HG03439 (cell line): Measurements from ENCODE around the gene TRIO.

Source experiments
- ATAC-seq: cut with Tn5 transposase; IDR thresholded peaks from one replicate; pipeline ENCODE4 v1.9.1; 2021; ENCODE audit warnings: mild to moderate bottlenecking, moderate library complexity; ENCODE audit not compliant: unreplicated experiment

The TRIO gene

DNA sequence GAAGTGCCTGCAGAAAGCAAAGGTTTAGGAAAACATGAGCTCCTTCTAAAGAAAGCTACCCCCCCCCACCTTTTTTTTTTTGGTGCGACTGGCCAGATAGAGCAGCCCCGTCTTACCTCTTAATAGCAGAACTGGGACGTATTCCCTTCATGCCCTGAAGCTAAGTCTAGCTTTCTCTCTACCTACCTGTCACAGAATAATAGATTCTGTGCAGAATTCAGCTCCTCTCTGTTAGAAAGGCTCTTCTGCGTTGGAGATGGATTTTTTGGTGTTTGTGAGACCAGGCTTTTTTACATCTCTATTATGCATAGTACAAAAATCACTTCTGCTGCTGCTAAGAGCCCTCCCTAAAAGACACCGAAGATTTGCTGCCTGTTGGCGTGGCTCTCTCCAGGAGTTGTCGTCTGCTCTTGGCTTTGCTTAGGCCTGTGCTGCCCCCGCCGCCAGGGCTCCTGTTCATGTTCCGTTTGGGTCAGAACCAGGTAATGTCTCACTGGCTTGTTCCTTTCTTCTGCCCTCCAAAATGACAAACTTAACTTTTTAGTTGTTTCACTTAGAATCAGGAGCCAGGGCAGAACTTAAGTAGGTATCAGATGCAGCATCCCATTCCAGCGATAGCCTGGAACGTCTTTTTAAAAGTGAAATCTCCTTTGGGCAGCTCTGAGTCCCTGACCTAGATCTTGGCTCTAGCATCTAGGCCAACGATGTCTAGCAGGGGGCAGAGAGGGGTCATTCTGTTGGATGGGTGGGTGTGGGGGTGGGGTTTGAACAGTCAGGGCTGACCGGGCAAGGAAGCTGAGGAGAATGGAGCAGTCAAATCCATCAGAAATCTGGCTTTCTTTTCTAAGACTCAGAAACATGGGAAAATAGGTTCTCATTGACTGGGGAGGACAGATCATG, 2.5 kb downstream of the TRIO start:
- ATAC-seq: no peak

DNA sequence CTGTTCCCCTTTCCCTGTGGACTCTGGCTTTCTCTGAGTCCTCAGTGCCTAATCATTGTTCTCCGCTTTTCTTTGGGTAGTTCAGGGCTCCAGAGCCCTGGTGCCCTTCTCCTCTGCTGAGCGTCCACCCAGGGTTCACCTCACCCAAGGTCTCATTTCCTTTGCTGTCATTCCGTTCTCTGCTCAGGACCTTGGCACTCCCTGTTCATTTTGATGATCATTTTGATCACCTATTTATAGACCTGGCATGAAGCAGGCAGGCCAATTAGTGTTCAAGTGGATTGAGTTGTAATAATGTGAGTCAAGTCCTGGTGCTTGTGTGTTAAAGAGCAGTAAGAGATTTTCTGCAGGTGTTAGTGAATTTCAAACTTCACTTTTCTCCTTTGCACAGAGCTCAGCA, 3.6 kb downstream of the TRIO start:
- no peak for ATAC-seq

DNA sequence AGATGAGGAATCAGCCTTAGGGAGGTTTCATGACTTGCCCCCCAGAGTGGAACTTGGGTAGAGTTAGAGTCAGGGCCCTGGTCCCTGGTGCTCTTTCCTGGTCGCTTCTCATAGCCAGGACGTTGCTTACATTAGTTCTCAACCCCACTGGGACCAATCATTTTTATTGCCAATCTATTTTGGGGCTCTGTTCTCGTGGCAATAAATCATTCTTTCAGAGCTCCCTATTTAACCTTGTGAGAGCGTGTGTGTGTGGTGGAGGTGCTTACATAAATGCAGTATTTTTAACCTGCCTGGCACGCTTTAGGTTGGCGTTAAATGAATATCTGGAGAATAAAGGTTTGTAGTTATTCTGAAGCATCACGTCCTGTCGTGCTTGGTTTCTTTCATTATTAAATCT, 4.1 kb downstream of the TRIO start:
- no peak for ATAC-seq

DNA sequence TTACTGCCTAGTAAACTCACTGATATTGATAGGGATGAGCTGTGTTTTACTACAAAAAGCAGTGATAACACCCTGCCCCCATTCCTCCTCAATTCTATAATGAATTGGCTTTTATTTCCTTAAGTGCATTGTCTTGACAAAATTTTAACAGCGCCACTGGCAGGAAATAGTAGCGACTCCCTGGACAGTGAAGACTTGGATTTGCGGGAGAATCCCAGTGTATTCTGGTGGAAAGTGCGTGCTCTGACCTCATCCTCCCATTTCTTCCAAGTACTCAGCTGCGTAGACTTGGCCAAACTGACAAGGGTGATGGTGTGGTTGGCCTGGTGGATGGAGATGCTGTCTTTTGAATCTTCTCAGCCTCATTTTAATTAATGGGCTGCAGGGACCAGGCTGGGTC, 5.3 kb downstream of the TRIO start:
- no peak for ATAC-seq

DNA sequence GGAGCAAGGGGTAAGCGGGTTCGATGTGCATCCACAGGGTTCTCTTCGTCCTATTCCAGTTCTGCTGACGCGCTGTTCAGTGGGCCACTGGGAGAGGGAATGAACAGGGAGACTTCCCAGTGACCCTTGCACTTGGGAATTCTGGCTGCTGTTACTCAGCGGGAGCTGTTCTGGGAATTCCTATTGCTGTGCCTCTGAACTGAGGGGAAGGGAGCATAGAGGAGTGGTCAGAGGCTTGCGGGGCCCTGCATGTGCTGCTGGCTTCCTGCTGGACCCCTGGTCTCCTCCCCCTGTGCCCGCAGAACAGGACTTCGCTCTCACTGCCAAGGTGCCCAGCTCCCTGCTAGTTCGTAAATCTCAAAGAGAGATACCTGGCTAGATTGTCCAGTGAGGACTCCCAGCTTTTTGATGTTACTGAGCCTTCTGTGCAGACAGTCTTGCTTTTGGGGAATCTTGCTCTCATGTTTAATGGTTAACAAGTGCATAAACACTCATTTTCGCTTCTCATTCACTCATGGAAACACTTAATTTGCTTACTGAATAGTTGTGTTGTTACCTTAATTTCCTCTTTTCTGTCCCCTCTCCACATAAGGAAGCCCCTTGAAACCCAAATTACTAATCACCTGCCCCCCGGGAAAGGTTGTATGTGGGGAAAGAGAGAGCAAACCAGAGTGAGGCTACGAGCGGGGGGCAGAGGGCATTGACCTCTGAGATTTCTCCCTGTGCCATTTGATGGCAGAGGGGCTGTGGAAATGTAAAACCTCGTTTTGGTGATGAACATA, 5.9 kb downstream of the TRIO start:
- ATAC-seq: no peak

DNA sequence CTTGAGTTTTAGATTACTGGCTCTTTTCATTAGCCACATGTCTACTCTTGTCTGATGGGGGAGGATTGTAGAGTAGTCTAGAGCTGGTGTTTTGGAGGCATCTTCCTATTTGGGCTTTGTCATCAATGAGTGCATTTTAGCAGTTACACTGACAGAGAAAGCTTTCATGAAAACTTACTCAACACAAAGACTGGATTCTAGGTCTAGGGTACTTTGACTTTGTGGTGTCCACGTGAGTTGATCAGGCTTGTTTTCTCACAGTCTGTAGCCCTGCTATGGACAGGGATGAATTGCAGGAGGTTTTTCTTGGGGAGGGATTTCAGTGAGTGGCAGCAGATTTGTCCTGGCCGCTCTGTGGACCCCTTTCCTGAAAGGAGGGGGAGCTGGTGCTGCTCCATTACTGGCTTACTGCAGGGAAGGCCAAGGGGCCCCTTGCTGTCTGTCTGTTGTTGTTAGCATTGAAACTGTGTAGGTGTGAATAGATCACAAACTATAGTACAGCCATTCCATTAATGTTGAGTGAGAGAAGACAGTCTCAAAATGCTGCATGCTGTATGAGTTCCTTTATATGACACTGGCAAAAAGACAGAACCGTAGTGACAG, 6.6 kb downstream of the TRIO start:
- no peak for ATAC-seq

DNA sequence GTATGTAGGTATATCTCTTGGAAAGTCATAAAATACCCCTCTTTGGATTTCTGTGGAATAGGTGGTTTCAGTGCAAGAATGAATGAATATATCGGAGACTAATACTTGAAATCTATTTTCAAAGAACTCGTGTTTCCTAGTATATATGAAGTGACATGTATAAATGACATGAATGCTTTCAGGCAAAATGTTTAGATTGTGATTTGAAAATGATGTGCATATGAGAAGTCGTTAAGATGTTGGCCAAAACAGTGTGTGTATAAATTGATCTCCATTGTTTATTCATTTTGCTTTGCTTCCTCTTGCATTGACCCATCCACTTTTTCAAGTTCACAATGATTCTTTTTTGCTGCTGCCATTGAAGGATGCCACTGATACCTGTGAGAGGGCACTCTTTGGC, 8.3 kb downstream of the TRIO start:
- no peak for ATAC-seq

DNA sequence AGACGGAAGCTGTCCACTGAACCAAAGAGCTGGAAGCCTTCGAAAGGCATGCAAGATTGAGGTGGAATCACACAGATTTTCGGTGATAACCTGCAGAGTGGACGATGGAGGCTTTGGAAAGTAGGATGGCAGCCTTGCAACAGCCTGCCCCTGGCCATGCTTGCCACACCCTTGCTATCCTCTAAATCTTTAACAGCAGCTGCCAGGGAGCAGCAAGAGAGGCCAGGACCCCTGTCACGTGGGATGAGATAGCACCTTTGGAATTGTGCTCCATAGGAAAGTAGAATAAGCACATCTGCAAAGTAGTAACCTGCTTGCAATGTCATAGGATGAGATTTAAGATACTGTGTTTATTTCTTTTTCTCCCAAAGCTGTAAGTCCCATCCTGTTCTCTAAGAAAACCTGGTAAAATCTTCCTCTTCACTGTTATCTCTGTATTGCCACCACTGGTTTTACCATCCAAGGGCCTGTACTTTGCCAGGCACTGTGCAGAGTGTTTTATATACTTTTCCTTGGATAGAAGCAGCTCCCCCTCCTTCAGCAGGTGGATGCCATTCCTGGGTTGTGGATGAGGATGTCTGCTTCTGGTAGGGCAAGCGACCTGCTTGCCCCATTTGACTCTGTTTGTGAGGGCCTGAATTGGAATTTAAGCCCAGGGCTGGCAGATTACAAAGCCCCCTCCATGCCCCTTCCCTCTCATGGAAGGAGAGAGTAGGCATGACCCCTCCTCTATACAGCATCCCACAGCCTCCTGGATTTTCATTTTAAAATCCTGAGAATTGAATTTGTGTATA, 10.1 kb downstream of the TRIO start:
- no peak for ATAC-seq

DNA sequence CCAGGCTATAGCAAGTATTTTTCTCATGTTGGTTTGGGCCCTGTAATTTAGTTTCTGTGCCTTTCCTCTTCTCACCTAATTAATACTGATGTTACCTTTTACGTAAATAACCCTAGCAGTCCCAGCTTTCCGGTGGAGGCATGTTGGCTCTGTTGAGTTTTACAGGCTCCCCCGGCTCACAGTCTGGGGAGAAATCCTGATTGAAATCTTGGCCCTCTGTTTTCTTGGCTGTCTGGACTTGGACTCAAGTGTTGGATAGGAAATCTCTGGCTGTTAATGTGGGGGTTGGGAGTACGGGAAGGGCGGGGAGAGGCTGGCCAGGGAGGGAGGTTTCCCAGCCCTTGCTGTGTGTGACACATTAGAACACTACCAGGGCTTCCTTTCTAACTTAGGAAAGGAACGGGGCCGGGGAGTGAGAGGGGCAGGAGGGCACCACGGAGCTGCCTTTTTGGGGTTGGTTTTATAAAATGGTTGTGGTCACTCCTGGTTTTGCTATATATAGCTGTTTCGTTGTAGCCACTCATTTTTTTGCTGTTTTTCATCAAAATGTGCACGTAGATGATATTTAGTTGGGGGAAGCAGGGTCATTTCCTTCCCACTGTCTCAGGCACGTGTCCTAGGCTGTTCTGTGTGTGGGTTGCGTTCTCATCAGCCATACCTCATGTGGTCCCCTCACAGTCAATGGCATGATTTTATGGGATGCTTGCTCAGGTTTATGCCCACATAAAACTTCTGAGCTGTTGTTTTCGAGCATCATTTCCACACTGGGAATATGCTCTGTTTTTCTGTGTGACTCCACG, 11.0 kb downstream of the TRIO start:
- ATAC-seq: no peak

DNA sequence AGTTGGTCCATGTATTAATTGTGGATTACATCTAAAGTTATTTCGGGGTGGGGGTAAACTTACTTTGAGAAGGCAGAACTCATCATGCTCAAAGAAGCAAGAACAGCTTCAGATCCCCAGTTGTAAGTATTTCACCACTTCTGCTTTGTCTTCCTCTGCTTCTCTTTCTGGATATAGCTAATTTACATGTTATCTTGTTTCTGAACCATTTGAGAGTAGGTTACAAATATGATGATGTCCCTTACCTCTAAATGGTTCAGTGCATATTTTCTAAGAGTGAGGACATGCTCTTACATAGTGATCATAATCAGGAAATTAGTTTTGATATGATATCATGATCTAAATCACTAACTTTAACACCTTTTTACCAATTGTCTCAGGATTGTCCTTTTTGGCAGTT, 11.9 kb downstream of the TRIO start:
- ATAC-seq: peak; percentile 53

DNA sequence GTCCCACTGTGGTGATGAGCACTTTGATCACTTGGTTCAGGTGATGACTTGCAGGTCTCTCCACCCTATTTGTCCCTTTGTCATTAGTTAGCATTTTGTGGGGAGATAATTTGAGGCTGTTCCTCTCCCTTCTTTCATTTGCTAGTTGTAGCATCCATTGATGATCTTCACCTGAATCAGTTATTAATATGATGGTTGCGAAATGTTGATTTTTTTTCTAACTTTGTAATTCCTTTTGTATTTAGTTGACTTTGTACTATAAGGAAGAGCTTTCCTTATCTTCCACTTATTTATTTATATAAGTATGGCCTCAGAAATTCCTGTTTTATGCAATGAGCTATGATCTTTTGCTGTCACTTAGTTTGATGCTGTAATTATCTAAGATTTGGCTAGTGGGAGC, 12.6 kb downstream of the TRIO start:
- no peak for ATAC-seq

DNA sequence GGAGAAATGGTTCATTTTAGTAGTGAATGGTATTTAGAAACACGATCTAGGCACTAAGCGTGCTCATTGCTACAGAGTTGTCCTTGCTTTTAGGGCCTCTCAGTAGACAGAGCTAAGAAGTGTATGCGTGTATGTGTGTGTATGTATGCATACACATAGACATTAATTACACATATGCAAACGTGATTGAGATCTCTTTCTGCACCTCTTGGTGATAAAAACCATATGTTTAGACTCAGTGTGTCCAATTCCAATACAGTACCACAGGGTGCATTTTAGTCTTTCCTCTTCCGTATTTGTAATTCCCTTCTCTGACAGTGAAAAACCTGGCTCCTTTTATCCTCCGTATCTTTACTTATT, 13.1 kb downstream of the TRIO start:
- ATAC-seq: peak; percentile 4

DNA sequence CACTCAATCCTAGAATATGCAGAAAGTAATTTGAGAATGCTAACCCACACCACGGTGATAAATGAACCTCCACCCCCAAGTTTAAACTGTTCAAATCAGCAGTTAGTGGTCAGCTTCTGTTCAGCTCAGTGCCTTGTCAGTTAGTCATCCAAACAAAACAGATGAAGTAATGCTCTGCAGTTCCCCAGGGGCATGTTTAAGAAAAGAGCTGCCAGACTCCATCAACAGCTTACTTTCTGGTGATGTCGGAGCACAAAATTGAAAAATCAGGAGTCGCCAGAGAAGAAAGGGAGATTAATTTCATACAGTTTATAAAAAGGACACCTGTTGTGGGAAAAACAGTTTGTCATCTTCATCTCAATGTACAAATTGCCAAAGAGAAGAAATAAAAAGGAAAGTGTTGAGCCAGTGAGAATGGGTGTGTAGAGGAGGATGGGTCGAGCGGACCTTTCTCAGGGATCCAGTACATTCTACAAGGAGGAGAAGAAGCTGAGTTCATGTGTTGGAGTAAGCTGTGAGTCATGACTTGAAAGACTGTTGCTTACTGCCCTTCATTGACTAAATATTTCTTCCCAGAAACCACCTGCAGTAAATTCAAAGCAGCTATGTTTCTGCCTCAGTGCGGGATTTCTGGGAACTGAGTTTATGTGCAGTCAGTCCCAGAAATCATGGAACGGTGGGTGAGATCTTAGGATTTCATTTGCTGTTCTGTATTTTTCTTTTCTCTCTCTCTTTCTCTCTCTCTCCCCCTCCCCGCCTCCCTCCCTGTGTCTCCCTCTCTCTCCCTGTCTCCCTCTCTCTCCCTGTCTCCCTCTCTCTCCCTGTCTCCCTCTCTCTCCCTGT, 13.7 kb downstream of the TRIO start:
- ATAC-seq: peak; percentile 64

DNA sequence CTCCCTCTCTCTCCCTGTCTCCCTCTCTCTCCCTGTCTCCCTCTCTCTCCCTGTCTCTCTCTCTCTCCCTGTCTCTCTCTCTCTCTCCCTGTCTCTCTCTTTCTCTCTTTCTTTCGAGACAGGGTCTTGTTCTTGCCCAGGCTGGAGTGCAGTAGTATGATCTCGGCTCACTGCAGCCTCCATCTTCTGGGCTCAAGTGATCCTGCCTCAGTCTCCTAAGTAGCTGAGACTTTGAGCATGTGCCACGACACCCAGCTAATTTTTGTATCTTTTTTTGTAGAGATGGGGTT, 14.3 kb downstream of the TRIO start:
- no peak for ATAC-seq

DNA sequence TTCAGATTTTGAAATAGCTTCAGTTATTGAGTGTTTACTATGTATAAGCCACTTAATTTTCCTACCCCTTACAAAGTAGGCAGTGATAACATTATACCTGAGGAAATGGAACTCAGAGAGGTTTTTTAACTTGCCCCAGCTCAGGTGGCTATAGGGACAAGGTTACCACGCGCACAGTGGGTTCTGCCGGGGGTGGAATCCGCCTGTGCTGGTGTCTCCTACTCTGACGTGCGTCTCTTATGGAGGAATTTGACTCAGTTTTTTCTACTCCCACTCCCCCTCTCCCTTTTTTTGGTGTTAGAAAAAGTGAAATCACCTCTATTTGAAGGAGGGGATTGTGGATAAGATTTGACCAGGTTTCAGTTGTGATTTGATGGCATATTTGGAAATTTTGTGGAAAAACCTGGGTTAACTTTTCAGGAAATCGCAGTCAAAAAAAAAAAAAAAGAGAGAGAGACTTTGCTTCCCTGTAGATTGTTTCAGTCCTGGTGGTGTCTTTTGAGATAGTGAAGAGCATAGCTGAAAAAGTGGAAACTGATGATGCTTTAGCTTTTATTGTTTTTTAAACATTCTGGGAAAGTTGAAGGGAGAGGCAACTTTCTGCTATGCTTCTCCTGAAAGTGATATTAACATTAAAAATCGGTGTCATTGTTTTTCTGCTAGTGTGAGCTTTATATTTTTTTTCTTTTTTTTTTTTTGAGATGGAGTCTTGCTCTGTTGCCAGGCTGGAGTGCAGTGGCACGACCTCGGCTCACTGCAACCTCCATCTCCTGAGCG, 15.9 kb downstream of the TRIO start:
- ATAC-seq: no peak

DNA sequence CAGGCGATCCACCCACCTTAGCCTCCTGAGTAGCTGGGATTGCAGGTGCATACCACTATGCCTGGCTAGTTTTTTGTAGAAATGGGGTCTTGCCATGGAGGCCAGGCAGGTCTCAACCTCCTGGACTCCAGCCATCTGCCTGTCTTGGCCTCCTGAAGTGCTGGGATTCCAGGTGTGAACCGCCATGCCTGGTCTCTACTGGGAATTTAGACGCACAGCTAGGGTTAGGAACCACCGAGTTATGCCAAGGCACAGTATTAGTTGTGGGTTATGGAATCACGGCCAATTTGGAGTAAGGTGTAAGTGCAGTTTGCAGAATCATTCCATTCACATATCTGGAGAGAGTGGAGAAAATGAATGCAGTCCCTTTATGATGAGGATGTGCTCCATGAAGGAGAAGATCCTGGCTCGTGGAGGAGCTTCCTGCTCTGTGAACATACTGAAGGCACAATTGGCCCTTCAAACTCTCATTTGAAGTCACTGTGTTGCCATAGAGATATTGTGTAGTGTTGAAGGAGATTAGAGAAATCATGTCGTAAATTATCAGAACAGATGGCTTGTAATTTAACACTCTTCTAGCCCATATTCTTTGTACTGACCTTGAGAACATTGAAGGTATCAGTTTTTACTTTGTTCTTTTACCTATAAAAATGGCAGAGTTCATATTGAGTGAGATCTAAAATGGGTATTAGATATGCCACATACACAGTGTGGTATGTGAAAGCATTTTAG, 18.8 kb downstream of the TRIO start:
- ATAC-seq: no peak

DNA sequence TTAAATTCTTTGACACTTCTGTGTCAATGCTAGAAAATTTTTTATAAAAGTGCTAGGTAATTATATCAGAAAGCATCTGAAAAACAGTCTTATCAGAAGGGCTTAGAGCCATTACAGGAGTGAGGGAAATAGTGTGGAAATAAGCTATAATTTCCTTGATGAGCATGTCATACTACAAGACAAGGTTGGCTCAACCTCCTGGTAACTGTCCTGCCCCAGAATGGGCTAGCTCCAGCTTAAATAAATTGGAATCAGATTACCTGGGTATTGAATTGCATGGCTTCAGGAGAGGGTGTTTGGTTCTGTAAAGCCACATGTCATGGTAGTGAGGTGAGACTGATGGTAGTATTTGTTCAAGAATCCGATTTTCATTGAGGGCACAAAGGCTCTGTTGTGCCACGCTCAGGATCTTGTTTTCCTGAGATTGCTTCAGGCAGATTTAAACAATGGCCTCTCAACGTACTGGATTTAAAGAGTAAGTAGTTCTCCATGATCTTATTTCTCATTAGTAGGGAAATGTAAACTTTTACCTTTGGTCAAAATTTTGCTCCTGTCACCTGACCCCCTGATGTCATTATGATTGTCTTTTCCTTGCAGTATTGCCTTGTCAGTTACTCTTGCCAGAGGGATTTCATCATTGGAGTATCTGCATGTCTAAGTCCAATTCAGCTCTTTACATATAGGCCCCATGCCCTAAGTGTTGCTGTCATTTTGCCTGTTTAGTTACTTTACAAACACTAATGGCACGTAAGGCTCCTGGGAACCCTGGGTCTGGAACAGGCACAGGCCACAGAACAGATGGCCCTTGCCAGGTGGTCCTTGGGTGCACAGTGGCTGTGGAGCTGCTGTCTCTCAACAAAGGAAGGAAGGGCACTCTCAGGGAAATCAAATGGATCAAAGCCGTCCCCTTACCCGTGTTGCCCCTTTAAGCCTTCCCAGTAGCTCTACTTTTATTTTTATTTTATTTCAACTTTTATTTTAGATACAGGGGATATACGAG, 21.3 kb downstream of the TRIO start:
- ATAC-seq: no peak
